GM18517 (cell line): Measurements from ENCODE around the gene ARHGEF37.
"Not testable (repeated sequence)": the region's sequence is repeated elsewhere in the genome, so short reads cannot be mapped to it uniquely, and the experiment has no call there.

Experiments
- ATAC-seq: cut with Tn5 transposase; IDR thresholded peaks from one replicate; pipeline ENCODE4 v1.9.1; 2021; ENCODE audit warnings: mild to moderate bottlenecking, moderate library complexity; ENCODE audit not compliant: unreplicated experiment

ARHGEF37 gene

DNA sequence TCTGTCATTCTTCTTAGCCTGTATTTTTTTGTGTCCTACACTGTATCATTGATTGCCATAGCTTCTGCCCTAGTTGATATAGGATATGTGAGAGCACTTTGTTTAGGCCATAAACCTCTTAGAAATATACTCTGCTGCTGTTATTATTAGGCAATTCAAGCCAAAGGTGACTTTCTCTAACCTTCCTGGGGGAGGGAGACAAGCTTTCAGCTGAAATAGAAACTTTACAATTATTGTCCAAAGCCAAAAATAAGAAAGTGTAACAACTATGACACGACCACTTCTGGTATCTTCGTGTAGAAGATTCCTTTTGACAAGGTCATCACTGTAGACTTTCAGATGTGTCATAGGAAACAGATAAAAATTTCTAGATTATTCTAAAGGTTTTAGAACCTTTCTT lies 17.8 kb upstream of the ARHGEF37 start:
- ATAC-seq: no peak

DNA sequence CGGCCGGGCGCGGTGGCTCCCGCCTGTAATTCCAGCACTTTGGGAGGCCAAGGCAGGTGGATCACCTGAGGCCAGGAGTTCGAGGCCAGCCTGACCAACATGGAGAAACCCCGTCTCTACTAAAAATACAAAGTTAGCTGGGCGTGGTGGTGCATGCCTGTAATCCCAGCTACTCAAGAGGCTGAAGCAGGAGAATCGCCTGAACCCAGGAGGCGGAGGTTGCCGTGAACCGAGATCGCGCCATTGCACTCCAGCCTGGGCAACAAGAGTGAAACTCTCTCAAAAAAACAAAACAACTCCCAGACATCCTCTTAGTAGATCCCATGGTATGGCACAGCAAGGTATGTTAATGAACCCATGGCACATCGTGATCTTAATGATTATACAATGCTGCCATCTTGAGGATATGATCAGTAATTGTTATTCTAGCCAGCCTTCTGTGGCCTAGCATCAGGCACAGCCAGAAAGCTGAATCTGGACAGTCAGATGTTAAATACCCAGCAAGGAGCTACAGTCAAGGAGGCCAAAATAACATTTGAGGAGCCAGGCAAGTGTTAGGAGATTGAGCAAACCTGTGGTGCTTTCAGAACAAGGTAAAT lies 16.7 kb upstream of the ARHGEF37 start:
- ATAC-seq: peak; percentile 88

- ATAC-seq: no peak
Measured at GRCh38 chr5:149567226-149567625, 14.1 kb upstream of the ARHGEF37 start.

DNA sequence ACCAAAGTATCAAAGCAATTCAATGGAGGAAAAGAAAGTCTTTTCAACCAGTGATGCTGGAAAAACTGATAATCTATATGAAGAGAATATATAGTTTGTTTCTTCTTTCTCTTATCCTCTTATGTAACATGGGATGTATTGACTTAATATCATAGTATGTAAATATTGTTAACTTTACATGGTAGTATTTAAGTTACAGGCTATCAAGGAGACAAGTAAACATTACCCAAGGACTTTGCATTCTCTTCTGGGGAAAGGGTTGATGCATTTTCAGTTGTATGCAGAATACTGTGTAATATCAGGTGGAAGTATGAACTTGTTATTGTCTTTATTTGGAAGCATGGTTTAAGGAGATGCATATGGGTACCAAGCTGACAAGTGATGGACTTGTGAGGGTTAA lies 9.1 kb upstream of the ARHGEF37 start:
- ATAC-seq: no peak

DNA sequence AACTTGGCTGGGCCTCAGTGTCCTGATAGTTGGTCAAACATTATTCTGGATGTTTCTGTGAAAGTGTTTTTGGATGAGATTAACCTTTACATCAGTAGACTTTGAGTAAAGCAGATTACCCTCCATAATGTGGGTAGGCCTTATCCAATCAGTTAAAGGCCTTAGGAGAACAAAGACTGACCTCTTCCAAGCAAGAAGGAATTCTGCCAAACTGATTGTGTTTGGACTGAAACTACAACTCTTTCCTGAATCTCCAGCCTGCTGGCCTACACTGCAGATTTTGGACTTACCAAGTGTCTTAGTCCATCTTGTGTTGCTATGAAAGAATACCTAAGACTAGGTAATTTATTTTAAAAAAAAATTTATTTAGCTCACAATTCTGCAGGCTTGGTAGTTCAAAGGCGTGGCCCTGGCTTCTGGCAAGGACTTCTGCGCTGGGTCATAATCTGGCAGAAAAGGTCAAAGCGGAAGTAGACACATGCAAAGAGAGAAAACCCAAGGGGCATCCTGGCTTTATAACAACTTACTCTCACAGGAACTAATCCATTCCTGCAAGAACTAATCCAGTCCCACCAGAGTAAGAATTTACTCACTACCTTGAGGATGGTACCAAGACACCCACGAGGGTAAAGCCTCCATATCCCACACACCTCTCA lies 8.6 kb upstream of the ARHGEF37 start:
- ATAC-seq: no peak

DNA sequence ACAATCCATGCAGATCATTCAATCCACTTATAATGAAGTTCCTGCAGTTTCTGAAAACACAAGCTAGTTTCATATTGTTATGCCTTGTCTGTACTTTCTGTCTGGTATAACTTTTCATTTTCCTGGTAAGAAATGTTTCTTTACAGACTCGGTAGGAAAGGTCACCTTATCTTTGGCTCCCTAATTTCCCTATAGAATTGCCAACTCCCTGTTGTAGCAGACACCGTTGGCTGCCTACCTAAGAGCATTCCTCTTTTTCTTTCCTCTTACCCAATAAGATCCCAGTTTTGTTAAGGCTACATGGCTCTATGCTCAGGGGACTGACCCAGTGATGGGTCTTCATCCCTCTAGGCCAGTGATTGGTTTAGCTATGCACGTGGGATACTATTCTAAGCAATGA lies 6.2 kb upstream of the ARHGEF37 start:
- no peak for ATAC-seq

DNA sequence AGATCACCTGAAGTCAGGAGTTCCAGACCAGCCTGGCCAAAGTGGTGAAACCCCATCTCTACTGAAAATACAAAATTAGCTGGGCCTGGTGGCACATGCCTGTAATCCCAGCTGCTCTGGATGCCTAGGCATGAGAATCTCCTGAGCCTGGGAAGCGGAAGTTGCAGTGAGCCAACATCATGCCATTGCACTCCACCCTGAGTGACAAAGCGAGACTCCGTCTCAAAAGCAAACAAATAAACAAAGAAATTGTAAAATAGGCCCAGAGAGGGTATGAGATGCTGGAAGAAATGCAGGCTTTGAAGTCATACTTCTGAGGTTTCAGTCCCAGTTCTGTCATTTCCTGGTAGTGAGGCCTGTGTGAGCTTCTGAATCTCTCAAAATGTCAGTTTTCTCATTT lies 5.3 kb upstream of the ARHGEF37 start:
- no peak for ATAC-seq

- ATAC-seq: no peak
Measured at GRCh38 chr5:149578896-149579295, 2.4 kb upstream of the ARHGEF37 start.

- ATAC-seq: no peak
Measured at GRCh38 chr5:149580808-149581191, 498 bp upstream of the ARHGEF37 start.

DNA sequence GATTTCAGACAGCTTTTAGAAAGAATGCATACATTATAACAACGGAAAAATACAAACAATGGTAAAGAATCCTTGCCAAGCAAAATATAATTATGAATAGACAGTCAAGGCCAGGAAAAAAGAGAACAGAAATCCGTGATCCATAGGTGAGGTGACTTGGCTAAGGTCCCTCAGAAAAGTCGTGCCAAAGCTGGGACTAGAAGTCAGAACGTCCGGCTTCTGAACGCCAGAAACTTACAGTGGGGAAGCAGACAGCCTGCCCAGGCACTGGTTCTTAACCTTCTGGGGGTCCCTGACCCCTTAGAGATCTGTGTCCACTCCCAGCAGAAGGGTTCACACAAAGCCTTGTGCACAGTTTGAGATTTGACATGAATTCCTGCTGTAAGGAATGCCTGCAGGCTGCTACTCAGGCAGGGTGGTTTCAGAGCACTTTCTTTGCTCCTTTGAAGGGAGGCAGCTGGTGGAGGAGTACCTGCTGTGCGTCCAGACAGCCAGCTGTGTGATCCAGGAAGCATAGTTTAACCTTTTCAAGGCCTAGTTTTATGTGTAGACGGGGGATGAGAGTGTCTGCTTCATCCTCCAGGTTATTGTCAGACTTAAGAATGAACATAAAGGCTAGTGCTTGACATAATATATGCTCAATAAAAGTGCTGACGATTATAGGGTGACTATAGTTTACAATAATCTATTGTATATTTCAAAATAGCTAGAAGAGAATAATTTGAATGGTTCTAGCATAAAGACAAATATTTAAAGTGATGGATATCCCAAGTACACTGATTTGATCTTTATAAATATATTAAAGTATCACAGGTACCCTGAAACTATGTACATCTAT lies 852 bp downstream of the ARHGEF37 start:
- ATAC-seq: no peak

GRCh38 chr5:149583394-149583793 lies 2.1 kb downstream of the ARHGEF37 start:
- no peak for ATAC-seq

DNA sequence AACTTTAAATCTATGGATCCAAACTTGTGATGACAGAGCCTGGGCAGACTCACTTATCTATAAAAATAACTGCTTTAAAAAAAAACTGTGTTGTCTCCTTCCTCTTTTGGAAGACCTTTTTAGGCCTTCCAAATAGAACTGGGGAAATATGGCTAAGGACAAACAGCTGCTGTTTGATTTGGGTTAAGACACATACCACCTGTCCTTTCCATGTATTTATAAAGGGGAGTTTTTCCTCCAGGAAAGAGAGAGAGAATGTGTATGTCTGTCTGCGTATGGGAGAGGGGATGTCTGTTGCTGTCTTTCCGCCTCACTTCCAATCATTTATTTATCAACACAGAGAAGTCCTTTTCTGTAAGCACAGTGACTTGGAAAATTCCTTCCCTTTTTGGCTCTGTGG lies 2.8 kb downstream of the ARHGEF37 start:
- ATAC-seq: no peak

- ATAC-seq: no peak
Measured at GRCh38 chr5:149585910-149586309, 4.6 kb downstream of the ARHGEF37 start.

DNA sequence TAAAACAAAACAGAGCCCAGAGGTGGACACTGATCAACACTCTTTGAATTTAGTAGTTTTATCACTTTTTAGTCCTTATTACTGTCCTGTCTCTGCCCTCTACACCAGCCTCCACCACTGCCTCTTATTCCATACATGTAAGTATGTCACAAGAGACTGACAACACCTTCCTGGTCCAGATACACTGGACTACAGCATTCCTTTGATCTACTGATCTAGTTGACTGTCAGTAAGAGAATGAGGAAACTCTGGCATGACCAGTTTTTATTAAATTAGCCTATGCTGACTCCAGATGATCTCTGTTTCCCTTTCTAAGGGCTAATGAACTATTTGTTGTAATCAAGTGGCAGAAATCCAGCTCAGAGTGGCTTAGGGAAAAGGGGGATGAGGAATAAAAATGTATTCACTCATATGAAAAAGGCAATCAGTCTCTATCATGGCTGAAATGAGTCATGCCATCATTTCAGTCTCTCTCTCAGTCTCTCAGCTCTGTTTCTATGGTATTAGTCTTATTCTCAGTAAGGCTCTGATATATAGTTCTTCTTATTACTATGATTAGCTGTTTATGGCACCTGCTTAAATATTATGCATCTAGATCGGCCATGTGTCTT lies 5.5 kb downstream of the ARHGEF37 start:
- no peak for ATAC-seq

GRCh38 chr5:149588936-149589335 lies 7.6 kb downstream of the ARHGEF37 start:
- ATAC-seq: no peak

GRCh38 chr5:149593370-149593769 lies 12.1 kb downstream of the ARHGEF37 start:
- ATAC-seq: no peak

DNA sequence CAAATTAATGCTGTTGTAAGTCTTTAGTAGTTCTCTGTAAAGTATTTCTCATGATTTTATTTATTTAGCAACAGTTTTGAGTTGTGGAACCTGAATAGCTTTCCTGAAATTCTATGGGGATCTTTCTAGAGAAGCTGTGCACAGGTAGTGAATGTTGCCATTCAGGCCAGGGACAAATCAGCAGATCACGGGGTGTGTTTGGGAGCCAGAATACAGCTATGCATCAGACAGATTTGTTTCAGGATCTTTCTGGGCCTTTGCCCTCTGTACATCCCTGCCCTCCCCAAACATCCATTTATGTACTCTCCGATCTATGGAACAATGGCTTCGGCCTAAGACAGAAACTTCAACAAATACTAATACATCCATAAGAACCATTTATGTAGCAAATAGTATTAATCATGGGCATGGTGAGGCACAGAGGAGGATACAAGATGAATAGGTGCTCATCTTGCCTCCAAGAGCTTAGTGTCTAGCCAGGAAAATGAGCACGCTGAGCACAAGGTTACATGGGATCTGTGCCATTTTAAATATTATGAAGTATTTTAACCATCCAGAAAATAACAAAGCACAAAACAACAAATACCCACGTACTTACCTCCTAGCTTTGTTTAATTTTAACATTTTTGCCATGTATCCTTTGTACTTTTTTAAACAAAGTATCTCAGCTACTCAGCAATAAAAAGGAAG lies 13.1 kb downstream of the ARHGEF37 start:
- ATAC-seq: no peak

DNA sequence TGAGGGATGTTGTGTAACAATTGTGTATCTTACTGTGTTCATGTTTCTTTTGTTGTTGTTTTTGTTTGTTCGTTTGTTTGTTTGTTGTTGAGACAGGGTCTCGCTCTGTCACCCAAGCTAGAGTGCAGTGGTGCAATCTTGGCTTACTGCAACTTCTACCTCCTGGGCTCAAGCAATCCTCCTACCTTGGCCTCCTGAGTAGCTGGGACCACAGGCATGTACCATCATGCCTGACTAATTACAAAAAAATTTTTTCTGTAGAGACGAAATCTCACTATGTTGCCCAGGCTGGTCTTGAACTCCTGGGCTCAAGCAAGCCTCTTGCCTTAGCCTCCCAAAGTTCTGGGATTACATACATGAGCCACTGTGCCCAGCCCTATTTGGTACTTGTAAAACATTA lies 13.8 kb downstream of the ARHGEF37 start:
- ATAC-seq: not testable (repeated sequence)

DNA sequence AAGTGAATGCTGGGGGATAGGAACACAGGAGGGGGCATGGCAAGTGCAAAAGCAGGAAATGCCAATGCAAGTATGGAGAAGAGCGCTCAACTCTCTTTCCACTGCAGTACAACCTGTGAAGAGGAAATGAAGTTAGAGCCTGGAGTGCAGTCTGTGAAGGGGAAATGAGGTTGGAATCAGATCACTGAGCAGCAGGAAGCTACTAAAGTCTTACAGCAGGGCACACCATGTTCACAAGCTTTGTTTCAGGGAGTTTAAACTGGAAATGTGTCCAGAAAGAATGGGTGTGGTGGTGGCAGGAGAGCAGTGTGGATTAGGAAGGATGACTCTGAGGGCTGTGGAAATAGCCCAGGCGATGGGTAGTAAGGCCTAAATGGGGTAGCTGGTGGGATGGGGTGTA lies 15.4 kb downstream of the ARHGEF37 start:
- ATAC-seq: no peak

DNA sequence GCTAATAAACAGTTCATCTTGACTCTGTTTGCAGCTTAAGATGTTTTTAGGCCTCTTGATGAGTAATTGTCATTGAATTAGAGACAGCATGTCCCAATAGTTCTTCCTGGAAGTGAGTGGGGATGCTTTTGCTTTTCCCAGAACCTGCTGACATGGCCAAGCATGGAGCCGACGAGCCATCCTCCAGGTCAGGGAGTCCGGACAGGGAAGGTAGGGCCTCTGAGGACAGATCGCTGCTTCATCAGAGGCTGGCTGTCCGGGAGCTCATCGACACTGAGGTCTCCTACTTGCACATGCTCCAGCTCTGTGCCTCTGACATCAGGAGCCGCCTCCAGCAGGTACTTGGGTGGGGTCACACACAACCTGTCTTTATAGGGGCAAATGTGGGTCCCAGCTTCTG lies 16.3 kb downstream of the ARHGEF37 start:
- ATAC-seq: no peak

GRCh38 chr5:149598234-149598633 lies 16.9 kb downstream of the ARHGEF37 start:
- not testable (repeated sequence) for ATAC-seq
